Trophoblast cell (in vitro differentiated cells and primary cell): ENCODE data around the gene SPON1.
"Not testable (repeated sequence)": the region's sequence is repeated elsewhere in the genome, so short reads cannot be mapped to it uniquely, and the experiment has no call there.

Source experiments
- DNase-seq, 2 donors: peaks; one replicate each; pipeline ENCODE4 v3.0.0-alpha.2; 2016
- H2AFZ ChIP-seq: 2 replicates; pipeline ENCODE4 v1.6.1; 2013; ENCODE audit warnings: low read length, moderate library complexity, mild to moderate bottlenecking; ENCODE audit not compliant: insufficient read depth, poor library complexity
- H2AK5ac ChIP-seq: 2 replicates; pipeline ENCODE4 v1.6.1; 2013; ENCODE audit warnings: mild to moderate bottlenecking, low read length
- H2BK120ac ChIP-seq: 2 replicates; pipeline ENCODE4 v1.6.1; 2013; ENCODE audit warnings: low read length, mild to moderate bottlenecking, moderate library complexity; ENCODE audit not compliant: insufficient read depth, poor library complexity
- H2BK12ac ChIP-seq: 2 replicates; pipeline ENCODE4 v1.6.1; 2013; ENCODE audit warnings: mild to moderate bottlenecking, low read length, moderate library complexity
- H2BK5ac ChIP-seq: 2 replicates; pipeline ENCODE4 v1.6.1; 2013; ENCODE audit warnings: low read length, low read depth, moderate library complexity, mild to moderate bottlenecking; ENCODE audit not compliant: poor library complexity
- H3K14ac ChIP-seq: 2 replicates; pipeline ENCODE4 v1.6.1; 2013; ENCODE audit warnings: mild to moderate bottlenecking, low read length
- H3K18ac ChIP-seq: 2 replicates; pipeline ENCODE4 v1.6.1; 2013; ENCODE audit warnings: mild to moderate bottlenecking, low read length
- H3K23ac ChIP-seq: 2 replicates; pipeline ENCODE4 v1.6.1; 2013; ENCODE audit warnings: low read length
- H3K27ac ChIP-seq: 2 replicates; pipeline ENCODE4 v1.5.1; 2013; ENCODE audit warnings: low read depth, mild to moderate bottlenecking, inconsistent platforms, low read length, moderate library complexity
- H3K27me3 ChIP-seq: 2 replicates; pipeline ENCODE4 v1.6.1; 2013; ENCODE audit warnings: inconsistent platforms, mild to moderate bottlenecking, low read length, moderate library complexity; ENCODE audit not compliant: insufficient read depth
- H3K36me3 ChIP-seq, 2 experiments: 1 replicate in 1 of 2; 2 replicates in 1 of 2; pipeline ENCODE4 v1.6.1; 2013; ENCODE audit warnings: low read length in 2 of 2, mild to moderate bottlenecking in 2 of 2, moderate library complexity in 1 of 2; ENCODE audit not compliant: insufficient read depth in 2 of 2, control insufficient read depth in 1 of 2
- H3K4ac ChIP-seq: 2 replicates; pipeline ENCODE4 v1.6.1; 2013; ENCODE audit warnings: low read depth, mild to moderate bottlenecking, low read length, moderate library complexity
- H3K4me1 ChIP-seq, 2 experiments: 1 replicate in 1 of 2; 2 replicates in 1 of 2; pipeline ENCODE4 v1.6.1; 2013; ENCODE audit warnings: low read length in 2 of 2, mild to moderate bottlenecking in 2 of 2, moderate library complexity in 1 of 2; ENCODE audit not compliant: insufficient read depth in 2 of 2, control insufficient read depth in 1 of 2
- H3K4me2 ChIP-seq: 2 replicates; pipeline ENCODE4 v1.6.1; 2013; ENCODE audit warnings: inconsistent platforms, mild to moderate bottlenecking, low read length, moderate library complexity
- H3K4me3 ChIP-seq: 2 replicates; pipeline ENCODE4 v1.5.1; 2013; ENCODE audit warnings: mild to moderate bottlenecking, low read depth, low read length, inconsistent platforms
- H3K79me1 ChIP-seq: one replicate; pipeline ENCODE4 v1.6.1; 2013; ENCODE audit warnings: low read length
- H3K79me2 ChIP-seq: 2 replicates; pipeline ENCODE4 v1.6.1; 2013; ENCODE audit warnings: low read length, mild to moderate bottlenecking; ENCODE audit not compliant: control insufficient read depth, insufficient read depth, poor library complexity
- H3K9ac ChIP-seq: 2 replicates; pipeline ENCODE4 v1.6.1; 2013; ENCODE audit warnings: mild to moderate bottlenecking, low read length
- H3K9me3 ChIP-seq: 2 replicates; pipeline ENCODE4 v1.6.1; 2013; ENCODE audit warnings: low read depth, mild to moderate bottlenecking, control low read depth, inconsistent platforms, low read length; ENCODE audit not compliant: insufficient read depth
- H4K12ac ChIP-seq: 2 replicates; pipeline ENCODE4 v1.6.1; 2013; ENCODE audit warnings: low read depth, mild to moderate bottlenecking, low read length, moderate library complexity
- H4K8ac ChIP-seq: 2 replicates; pipeline ENCODE4 v1.6.1; 2013; ENCODE audit warnings: low read depth, mild to moderate bottlenecking, low read length, moderate library complexity
- H4K91ac ChIP-seq: one replicate; pipeline ENCODE4 v1.6.1; 2013; ENCODE audit warnings: low read depth, mild to moderate bottlenecking, low read length, moderate library complexity
- WGBS: extraction: QIAGEN DNeasy Blood & Tissue Kit; methylation state at CpG from one replicate; pipeline ENCODE4 v1.1.7; 2013; ENCODE audit warnings: missing lambda C conversion rate; ENCODE audit not compliant: insufficient read length, insufficient coverage; ENCODE audit errors: extremely low coverage; 5-methylcytosine and 5-hydroxymethylcytosine counted together

The SPON1 gene

DNA sequence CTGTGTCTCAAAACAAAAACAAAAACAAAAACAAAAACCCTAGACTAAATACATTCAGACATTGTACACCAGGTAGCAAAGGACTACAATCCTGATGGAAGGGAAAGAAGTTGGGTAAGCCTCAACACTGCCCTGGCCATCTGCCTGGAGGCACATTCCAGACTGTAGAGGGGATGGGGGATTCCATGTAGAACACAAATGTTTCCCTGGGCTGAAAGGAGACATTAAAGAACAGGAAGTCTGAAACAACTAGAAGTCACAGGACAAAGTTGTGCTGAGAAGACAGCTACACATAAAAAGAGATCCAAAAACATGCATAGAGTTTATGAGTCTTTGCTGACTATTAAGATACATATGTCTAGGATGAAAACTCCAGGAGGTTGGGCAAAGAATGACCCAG lies 312.6 kb downstream of the SPON1 start:
- Histone ChIP-seq H3K23ac (no peak overlapping the region), H3K4me1 (peaks cover 0 to 7% of the 10 kb centered on the region in 2 experiments), H3K4ac (no peak overlapping the region), H3K27me3 (no peaks in the 10 kb centered on the region), H3K36me3 (peaks cover 0 to 10% of the 10 kb centered on the region in 2 experiments), H2BK12ac (no peak overlapping the region), H4K91ac (no peak overlapping the region), H3K27ac (peak overlapping the region; percentile 86), H3K4me2 (peak overlapping the region; percentile 36), H4K12ac (no peak overlapping the region), H4K8ac (no peak overlapping the region), H3K14ac (no peak overlapping the region), H3K79me2 (no peaks in the 10 kb centered on the region), H3K9ac (no peak overlapping the region), H3K4me3 (no peak overlapping the region), H3K9me3 (no peaks in the 10 kb centered on the region), H2BK120ac (no peak overlapping the region), H3K79me1 (no peaks in the 10 kb centered on the region), H2AFZ (no peak overlapping the region), H2AK5ac (no peak overlapping the region), H3K18ac (no peak overlapping the region), H2BK5ac (peak overlapping the region; percentile 60)
- DNase-seq: peak; percentile 58 to 73

DNA sequence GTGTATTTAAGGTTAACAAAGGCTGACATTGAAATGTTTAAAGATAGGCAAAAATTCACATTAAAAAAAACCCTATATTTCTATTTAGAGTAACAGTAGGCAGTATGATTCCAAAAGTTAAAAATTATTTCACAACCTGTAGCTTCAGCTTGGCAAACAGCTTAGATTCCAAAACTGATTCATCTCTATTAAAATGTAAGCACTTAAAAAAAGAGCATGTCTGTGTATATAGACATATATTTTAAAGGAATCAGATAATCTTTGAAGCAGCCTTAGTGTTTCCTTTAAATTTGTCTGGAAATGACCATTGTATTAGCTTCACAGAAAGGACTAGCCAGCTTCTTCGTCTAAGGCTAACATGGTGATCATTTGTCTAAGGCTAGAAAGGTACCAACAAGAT lies 316.3 kb downstream of the SPON1 start:
- not testable (repeated sequence) for H3K18ac ChIP-seq, H3K36me3 ChIP-seq, H3K14ac ChIP-seq, H3K4me3 ChIP-seq, H3K27ac ChIP-seq, H3K79me2 ChIP-seq, H3K4me1 ChIP-seq, H4K91ac ChIP-seq, H3K23ac ChIP-seq, H3K9ac ChIP-seq, H3K4me2 ChIP-seq, H2AK5ac ChIP-seq, H2BK12ac ChIP-seq, H3K4ac ChIP-seq, H2BK120ac ChIP-seq, H3K79me1 ChIP-seq, H4K12ac ChIP-seq, H2AFZ ChIP-seq, H4K8ac ChIP-seq, DNase-seq, H2BK5ac ChIP-seq, H3K27me3 ChIP-seq, H3K9me3 ChIP-seq
- WGBS: no CpG with 5 or more reads among the region's 1 CpG

GRCh38 chr11:14288189-14288935 lies 325.8 kb downstream of the SPON1 start:
- no peaks in the 10 kb centered on the region for H3K9me3 ChIP-seq
- H4K91ac ChIP-seq: no peak overlapping the region
- no peak overlapping the region for H3K4me3 ChIP-seq
- no peak overlapping the region for H3K23ac ChIP-seq
- no peak overlapping the region for H2BK120ac ChIP-seq
- H4K12ac ChIP-seq: no peak overlapping the region
- H3K14ac ChIP-seq: no peak overlapping the region
- peaks cover 1 to 7% of the 10 kb centered on the region in 2 experiments for H3K36me3 ChIP-seq
- no peak overlapping the region for H3K27ac ChIP-seq
- H3K79me2 ChIP-seq: no peaks in the 10 kb centered on the region
- no peak overlapping the region for H2AFZ ChIP-seq
- H3K4me1 ChIP-seq: no peaks in the 10 kb centered on the region
- DNase-seq: peak in 1 of 2 donors; percentile 80
- no peaks in the 10 kb centered on the region for H3K27me3 ChIP-seq
- H4K8ac ChIP-seq: no peak overlapping the region
- no CpG with 5 or more reads among the region's 2 CpGs for WGBS
- H2BK5ac ChIP-seq: no peak overlapping the region
- no peak overlapping the region for H3K18ac ChIP-seq
- H3K4ac ChIP-seq: no peak overlapping the region
- H3K9ac ChIP-seq: no peak overlapping the region
- no peak overlapping the region for H2AK5ac ChIP-seq
- H2BK12ac ChIP-seq: no peak overlapping the region
- H3K4me2 ChIP-seq: no peak overlapping the region
- no peaks in the 10 kb centered on the region for H3K79me1 ChIP-seq

DNA sequence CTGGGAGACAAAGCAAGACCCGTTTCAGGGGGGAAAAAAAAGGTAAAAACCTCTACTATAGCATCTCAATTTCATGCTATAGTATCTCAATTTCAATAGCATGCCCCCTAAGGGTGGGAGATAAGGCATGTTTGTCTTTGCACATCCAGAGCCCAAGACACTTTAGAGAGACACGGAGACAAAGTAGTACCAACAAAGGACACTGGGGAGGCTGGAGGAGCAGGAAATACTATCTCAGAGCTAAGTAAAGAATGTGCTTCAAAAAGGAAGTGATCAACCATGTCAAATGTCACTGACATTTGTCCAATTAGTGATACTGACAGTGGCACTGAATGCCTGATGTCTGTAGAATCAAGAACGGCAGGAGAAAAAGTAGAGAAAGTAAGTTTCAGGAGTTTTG lies 327.9 kb downstream of the SPON1 start:
- H3K18ac ChIP-seq: no peak overlapping the region
- no peak overlapping the region for H4K91ac ChIP-seq
- no peaks in the 10 kb centered on the region for H3K4me1 ChIP-seq
- no peak overlapping the region for H2AK5ac ChIP-seq
- H3K9me3 ChIP-seq: no peaks in the 10 kb centered on the region
- no peak overlapping the region for H3K14ac ChIP-seq
- no peak for DNase-seq
- H3K27ac ChIP-seq: no peak overlapping the region
- H3K27me3 ChIP-seq: no peaks in the 10 kb centered on the region
- H3K9ac ChIP-seq: no peak overlapping the region
- peaks cover 3 to 7% of the 10 kb centered on the region in 2 experiments for H3K36me3 ChIP-seq
- no peak overlapping the region for H2BK120ac ChIP-seq
- no peak overlapping the region for H3K4me3 ChIP-seq
- H2BK12ac ChIP-seq: no peak overlapping the region
- no peak overlapping the region for H2BK5ac ChIP-seq
- H3K79me2 ChIP-seq: no peaks in the 10 kb centered on the region
- H3K4ac ChIP-seq: no peak overlapping the region
- H3K23ac ChIP-seq: no peak overlapping the region
- no peaks in the 10 kb centered on the region for H3K79me1 ChIP-seq
- WGBS: no CpG with 5 or more reads among the region's 3 CpGs
- H2AFZ ChIP-seq: no peak overlapping the region
- no peak overlapping the region for H3K4me2 ChIP-seq
- no peak overlapping the region for H4K8ac ChIP-seq
- H4K12ac ChIP-seq: no peak overlapping the region
